GM21515 (cell line): ENCODE measurements around the gene ZBTB21.
"Not testable (repeated sequence)": the region's sequence is repeated elsewhere in the genome, so short reads cannot be mapped to it uniquely, and the experiment has no call there.

ENCODE experiments used
- ATAC-seq: cut with Tn5 transposase; IDR thresholded peaks from one replicate; pipeline ENCODE4 v1.9.1; 2021; ENCODE audit not compliant: unreplicated experiment

ZBTB21 gene

DNA sequence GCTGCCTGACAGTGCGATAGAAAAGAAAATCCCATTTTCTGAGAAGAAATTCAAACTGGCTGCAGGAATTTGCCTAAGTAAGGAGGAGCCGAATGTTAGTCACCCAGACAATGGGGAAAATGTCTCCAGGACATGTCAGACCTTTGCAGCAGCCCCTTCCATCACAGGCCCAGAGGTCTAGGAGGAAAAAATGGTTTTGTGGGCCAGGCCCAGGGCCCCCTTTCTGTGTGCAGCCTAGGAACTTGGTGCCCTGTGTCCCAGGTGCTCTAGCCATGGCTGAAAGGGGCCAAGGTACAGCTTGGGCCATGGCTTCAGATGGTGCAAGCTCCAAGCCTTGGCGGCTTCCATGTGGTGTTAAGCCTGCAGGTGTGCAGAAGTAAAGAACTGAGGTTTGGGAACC, 14.6 kb downstream of the ZBTB21 start:
- ATAC-seq: no peak

DNA sequence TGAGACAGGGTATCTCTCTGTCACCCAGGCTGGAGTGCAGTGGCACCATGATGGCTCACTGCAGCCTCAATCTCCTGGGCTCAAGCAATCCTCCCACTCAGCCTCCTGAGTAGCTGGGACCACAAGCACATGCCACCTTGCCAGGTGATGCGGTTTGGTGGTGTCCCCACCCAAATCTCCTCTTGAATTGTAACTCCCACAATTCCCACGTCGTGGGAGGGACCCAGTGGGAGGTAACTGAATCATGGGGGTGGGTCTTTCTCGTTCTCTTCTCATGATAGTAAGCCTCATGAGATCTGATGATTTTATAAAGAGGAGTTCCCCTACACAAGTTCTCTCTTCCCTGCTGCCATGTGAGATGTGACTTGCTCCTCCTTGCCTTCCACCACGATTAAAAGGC, 15.5 kb downstream of the ZBTB21 start:
- ATAC-seq: not testable (repeated sequence)

DNA sequence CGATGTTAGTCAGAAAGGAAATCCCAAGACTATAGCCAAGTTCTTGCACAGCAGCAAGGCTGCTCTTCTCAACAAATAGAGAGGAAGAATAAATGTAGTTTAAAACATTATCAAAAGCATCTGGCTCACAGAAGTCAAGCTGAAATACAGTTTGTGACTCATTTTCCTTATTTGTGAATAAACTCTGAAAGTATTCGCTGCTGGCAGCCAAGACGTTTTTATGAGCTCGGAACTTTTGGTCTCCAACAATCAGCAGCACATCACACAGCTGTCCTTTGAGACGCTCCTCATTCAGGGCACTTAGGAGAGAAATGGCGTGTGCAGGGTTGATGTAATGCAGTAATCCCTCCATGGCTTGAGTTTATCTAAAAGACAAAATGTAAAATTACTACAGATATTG, 16.4 kb downstream of the ZBTB21 start:
- ATAC-seq: no peak

DNA sequence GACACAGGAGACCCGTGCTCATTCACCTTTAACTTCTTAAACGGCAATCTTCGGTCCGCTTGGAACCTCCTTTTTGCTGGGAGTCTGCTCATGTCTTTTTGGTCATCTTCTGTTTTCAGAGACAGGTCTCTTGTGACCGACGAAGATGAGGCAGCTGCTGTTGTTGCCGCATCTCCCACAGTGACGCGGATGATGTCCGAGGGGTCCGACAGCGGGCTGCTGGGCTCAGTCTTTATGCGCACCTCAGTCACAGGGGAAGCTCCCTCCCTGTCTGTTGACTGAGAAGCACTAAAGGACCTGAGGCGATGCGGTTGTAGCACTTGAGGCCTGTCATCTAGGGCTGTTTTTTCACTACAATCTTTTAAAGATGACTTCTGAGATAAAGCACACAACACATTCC, 17.6 kb downstream of the ZBTB21 start:
- ATAC-seq: no peak

DNA sequence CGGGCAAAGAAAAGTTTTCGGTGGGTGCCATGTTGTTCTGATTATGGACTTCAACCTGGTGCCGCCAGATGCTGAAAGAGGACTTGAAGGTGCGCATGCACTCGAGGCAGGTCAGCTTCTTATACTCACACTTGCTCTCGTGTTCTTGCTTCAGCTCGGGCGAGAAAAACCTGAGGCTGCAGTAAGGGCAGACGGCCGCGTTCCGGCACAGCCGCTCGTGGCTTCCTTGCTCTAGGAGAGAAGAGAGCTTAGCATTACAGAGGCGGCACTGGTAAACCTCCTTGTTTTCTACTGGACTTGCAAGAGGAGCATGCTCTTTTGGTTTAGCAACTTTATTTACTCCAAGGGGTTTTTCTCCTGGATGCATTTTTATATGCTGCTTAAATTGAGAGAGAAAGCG, 18.5 kb downstream of the ZBTB21 start:
- no peak for ATAC-seq

DNA sequence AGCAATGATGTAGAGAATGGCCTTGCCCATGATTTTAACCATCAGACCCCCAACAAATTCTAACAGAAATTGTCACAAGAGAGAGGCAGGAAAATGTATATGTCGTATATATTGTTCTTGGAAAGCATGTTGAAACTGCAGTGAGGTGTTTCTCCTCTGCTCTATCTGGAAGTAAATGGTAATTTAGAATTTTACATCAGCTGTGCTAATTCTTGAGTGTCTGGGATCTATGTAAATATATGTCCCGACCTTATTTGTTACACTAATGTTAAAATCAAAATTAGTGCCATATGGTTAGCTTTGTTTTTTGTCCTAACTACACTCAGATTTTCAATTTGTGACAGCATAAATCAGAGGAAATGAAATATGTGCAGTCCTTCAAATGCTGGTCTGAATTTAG, 20.5 kb downstream of the ZBTB21 start:
- no peak for ATAC-seq

DNA sequence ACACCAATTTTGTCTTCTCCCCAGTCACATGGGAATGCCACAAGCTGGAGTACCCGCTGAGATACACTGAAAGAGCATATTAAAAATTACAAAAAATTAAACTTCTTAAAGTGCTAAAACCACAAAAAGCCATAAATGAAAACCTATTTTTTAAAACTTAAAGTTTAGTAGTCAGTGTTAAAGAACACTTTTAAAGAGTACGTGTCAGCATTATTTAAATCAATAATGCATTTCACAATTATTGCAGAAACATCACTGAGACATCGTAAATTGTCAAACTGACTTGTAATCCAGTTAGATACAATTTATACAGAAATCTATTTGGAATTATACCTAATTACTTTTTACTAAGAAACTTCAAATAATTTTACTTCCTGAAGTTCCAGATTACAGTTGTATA, 22.9 kb downstream of the ZBTB21 start:
- no peak for ATAC-seq

DNA sequence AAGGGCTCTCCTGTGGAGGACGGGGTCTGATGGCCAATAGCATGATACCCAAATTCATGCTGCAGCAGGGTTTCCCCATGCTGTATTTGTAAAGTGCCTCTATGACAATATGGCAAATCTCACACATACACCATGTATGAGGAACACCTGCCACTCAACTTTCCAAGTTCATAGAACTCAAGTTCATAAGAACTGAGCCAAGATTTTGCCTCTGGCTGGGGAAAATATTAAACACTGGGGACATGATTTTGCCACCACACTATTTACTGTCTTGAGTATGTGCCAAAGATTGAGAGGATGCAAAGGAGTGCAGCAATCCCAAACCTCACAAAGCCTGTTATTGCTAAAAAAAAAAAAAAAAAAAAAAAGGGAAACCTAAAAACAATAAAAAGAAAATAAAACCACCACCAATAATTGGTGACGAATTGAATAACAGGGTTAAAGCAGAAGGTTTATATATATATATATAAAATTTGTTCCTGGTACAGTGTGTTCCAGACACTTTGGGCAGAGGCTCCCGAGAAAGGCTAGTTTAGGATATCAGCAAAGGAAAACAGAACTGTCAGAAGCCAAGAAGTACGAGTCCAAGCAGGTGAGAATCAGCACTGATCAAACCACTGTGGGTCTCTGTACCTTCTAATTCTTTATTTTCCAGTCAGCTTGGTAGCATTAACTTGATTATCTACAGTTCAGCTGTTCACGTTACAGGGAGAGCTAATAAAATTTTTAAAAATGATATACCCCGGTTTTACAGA, 24.3 kb downstream of the ZBTB21 start:
- ATAC-seq: no peak

DNA sequence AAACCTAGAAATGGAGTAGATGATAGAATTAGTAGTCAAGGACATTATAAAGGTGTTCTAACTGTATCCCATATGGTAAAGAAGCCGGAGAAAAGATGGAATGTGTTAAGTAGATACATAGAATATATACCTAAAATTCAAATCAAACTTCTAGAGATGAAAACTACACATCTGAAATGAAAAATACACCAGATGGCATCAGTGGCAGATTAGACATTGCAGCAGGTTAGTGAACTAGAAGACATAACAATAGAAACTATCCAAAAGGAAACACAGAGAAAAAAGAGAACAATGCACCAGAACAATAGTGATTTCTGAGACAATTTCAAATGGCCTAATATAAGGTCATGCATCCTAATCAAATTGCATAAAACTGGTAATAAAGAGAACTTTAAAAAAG, 26.9 kb downstream of the ZBTB21 start:
- no peak for ATAC-seq

DNA sequence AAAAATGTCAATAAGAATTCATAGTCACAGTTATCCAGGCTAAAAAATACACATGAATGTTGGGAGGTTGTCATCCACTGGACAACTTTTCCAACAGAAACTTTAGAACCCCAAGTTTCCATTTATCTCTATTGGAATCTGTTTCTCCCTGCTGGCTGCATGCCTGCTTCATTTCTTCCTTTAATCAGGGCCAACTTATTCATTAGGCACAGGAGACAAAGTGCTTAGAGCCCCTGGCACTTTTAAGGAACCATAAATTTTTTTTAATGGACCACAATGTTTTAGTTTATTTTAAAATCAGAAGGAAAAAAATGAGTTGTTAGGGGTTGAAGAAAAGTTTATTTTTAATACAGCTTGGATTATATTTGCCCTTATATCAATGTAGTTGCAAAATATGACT, 29.6 kb downstream of the ZBTB21 start:
- ATAC-seq: no peak

DNA sequence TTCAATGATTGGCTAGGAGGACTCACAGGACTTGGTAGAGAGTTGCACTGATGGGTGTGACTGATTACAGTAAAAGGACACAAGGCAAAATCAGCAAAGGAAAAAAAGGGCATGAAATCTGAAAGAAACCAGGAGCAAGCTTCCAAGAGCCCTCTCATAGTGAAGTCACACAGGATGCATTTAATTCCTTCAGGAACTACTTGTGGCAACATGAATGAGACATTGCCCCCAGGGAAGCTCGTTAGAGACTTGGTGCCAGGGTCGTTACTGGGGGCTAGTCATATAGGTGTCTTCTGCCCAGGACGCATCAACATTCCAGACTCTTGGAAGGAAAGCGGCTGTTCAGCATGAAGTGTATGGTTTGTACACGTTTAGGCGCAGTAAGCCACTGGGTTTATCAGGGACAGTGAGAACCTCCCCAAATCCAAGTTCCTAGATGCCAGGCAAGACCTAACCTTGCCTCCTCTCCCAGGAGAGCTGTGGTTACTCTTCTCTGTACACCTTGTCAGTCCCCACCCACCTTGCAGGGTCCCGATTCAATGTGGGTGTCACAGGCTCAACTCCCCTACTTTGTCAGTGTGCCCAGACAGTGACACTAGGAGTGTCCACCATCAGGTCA, 30.3 kb downstream of the ZBTB21 start:
- ATAC-seq: no peak

DNA sequence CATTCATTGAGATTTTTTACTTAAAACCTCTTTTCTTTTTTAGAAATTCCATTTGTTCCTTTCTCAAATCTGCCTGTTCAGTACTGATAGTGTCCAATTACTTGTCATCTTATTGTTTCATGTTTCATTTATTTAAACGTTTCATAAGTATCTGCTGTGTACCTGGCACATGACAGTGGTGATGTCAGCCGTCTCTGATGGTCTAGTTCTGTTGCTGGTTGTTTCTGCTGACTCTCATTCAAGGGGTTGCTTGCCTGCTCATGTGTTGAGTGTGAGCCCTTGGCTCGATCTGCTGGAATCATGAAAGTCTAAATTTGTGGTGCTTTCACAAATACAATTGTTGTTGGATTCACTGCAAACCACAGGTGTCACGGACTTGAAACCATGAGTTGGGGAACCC, 30.8 kb downstream of the ZBTB21 start:
- no peak for ATAC-seq

DNA sequence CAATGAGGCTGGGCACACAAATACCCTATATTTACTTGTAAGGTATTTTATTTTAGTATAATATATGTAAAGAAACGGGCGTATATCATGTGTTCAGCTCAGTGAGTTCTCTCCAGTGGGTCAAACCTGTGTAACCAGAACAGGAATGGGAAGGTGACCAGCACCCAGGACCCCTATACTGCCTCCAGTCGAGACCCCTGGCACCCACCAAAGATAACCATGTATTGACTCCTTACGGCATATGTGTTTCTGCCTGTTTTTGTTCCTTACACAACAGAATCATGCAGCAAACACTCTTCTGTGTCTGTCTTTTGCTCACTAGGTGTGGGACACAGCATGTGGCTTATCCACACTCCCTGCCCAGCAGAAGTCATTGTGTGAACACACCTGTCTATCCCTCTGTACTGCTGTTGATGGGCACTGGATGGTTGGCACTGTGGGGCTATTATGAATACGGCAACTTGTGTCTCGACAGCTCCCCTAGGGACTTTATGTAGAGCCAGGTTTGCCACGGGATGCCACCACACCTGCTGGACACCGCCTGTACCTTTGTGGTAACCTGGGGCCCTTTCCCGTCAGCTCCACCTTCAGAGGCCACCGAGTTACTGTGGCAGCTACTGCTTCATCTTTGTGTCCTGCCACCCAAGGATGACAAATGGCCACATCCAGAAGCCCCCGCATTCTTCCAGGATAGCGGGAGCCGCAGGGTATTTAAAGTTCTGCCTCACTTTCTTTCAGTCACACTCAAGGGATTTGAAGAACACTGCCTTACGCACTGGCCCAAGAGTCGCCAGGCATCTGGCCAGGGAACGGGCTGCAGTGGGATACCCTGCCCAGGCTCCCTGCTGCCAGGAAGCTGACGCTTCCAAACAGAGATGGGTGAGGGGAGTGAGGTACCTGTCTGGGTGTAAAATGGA, 32.9 kb downstream of the ZBTB21 start:
- ATAC-seq: no peak

DNA sequence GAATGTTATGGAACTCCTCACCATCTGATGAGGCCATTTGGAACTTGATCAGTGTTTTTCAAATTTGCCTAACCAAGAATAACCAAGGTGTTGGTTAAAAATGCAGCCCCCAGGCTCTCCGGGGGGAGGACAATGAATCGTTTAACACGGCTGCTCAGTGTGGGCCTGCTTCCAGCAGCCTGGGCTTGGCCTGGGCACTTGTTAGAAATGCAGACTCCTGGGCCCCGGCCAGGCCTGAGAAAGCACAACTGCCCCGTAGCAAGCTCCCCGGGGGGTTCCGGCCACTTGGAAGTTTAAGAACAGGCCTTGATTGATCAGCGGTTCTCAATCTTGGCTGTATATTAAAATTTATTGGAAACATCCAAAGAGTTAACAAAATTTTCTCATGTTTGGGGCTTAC, 33.5 kb downstream of the ZBTB21 start:
- no peak for ATAC-seq

DNA sequence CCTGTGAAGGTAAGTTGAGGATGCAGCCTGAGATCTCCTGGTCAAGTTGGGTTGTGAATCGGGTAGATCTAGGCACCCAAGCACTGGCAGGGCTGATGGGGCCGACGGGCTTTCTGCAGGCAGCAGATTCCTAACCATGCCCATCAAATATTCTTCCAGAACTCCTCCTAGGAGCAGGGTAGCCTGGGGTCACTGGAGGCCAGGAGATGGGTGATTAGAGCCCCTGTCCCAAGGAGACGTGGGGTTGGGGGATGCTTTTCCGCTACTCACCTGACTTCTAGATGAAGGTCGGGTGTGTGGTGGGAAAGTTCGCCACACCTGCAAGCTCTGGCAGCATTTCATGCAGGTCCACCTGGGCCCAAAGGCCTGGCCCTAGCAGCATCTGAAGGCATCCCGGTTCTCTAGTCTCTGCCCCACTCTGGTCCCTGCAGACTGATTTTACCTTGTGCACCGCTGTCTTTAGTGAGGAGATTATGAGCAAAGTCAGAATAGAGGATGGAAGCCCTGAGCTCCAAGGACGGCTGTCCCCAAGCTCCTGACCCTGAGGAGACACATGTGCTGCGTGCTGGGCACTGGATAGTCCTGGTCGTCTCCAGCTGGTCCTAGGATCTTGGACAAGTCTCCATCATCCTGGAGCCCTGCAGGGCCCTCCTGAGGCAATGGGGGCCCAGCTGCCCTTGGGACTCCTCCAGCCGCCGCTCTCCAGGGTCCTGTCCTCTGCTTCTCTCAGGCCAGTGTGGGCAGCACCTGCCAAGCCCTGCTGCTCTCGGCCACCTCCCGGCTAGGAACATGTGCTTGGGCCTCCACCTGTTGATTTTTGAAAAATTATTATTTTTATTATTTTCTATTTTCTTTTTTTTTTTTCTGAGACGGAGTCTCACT, 34.5 kb downstream of the ZBTB21 start:
- ATAC-seq: no peak

DNA sequence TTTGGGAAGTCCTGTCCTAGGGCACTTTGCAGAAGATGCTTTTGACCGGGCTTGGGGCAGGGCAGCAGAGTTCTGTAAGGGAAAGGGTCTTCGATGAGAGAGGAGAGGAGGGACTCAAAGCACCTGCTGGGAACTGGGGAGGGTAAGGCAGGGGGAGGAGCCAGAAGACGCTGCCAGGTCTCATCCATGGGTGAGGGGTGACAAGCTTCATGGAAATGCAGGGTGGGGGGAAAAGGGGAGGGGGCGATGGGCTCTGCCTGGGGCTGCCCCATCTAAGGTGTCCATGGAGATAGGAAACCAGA, 35.5 kb downstream of the ZBTB21 start:
- no peak for ATAC-seq

DNA sequence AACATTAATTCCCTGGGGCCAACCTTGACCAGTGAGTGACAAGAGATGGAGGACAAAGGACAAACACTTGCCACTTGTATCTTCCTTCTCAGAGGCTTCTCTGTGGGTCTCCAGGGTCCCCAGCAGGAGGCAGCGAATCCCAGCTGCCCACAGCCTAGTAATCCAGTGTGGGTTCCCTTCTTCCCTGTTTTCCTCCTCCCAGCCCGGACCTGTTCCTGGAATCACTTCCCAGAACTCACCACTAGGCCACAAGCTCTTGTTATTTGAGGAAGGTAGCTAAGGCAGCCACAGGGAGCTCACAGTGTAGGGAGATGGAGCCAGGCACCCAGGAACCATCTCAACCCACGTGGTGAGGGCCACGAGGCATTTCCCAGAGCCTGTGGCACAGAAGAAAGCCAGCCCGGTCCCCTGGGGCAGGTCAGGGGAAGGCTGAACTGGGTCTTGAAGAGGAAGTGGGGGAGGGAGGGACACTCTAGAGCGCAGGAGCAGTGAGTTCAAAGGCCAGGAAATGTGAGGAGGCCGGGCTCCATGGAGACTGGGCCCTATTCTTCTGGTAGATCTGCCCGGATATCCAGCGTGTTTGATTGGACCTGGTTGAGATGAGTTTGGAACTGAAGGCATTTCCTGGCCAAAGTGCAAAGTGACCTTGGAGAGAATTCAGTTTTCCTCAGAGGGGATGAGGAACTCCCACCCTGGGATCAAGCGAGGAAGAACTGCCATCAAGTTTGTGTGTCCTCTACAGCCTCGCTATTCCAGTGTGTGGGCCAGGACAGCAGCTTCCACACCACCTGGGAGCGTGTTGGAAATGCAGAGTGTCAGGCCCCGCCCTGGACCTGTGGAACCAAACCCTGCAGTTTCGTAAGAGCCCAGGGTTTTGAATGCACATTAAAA, 36.1 kb downstream of the ZBTB21 start:
- no peak for ATAC-seq

DNA sequence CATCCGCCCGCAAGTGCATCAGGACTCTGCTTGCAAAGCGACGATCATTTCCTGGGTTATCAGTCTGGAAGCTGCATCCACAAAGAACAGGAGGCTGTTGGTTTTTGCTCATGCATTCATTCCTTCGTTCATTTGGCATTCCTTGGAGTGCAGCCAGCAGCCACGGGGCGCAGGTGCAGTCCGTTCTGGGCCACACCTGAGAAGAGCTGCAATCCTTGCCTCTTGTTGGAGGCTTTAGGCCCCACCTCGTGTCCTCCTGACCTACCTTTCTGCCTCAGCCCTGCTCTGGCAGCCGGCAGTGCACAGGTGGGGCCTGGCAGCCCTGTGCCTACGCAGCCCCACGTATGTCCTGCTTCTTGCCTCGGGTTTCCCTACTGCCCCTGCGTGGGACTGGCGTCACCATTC, 36.7 kb downstream of the ZBTB21 start:
- no peak for ATAC-seq

DNA sequence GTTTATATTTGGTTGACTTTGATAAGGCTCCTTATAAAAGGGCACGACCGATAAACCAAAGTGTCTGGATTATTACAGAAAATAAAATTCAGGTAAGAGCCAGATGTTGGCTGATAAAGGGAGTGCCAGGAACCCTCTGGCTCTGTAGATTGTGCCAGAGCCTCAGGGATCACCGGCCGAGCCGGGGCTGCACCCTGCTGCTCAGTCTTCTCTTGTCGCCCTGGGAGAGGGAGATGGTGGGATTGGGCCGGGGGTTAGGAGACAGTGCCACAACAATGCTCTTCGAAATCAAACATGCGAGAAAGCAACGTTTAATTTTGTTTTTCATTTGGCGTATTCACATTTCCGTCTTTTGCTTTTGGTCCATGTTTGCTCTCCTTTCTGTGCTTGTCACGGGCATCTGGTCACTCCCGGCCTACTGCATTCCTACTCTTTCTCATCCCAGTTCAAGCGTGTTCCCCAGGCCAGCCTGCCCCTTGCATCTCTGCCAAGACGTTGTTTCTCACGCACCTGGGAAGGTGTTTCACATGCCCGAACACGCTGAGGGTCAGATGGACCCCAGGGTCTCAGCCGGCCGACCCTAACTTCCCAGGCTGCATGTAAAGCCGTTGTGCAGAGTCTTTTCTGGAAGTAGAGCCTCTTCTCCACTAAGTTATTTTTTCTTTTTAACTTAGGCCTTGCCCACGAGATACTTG, 37.5 kb downstream of the ZBTB21 start:
- no peak for ATAC-seq

DNA sequence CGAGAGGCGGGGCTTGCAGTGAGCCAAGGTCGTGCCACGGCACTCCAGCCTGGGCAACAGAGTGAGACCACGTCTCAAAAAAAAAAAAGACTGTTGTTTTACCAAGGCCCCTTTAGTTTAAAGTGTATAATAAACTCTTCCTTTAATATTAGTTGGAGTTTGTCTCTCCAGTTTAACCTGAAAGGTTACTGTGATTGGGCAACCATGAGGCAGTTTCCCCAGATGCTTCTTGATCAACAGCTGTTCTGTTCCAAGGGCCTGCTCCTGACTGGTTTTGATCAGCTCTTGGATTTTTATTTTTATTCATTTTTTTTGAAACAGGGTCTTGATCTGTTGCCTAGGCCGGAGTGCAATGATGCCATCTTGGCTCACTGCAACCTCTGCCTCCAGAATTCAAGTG, 38.3 kb downstream of the ZBTB21 start:
- no peak for ATAC-seq
